OCI-LY1 (cell line): ENCODE results near the gene KIF2B.

ENCODE experiments used
- EZH2 ChIP-seq: fragments of 200-600 bp; sonication (generic), shearing (Covaris generic); IDR thresholded peaks from 2 replicates; pipeline ENCODE4 v1.8.0; 2017; ENCODE audit warnings: borderline replicate concordance, mixed run types, mild to moderate bottlenecking, antibody characterized with exemption, low read length, moderate library complexity, mixed read lengths
- TF ChIP-seq, protein P1 (sequence below): fragments of 200-600 bp; sonication (generic), shearing (Covaris generic); IDR thresholded peaks from 2 replicates; pipeline ENCODE4 v1.5.1; 2017; ENCODE audit warnings: mild to moderate bottlenecking, antibody characterized with exemption, low read length, moderate library complexity, mixed read lengths

DNA sequence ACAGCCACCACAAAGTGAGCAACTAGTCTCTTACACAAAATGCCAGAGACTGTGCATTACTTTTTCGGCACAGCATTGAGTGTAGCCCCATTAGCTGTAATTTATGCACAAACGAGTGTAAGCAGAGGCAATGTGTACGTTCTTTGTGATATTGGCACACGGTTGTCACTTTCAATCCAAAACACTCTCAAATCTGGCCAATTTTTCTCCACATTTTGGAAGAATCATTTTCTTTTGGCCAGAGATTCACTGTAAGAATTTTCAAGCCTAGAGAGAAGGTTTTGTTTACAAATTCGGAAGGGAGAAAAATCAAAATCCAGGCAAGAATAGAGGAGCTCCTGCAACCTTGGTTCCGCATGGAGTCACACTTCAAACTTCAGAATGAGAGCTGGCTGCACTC, 15.4 kb upstream of the KIF2B start:
- TF ChIP-seq, protein P1, sequence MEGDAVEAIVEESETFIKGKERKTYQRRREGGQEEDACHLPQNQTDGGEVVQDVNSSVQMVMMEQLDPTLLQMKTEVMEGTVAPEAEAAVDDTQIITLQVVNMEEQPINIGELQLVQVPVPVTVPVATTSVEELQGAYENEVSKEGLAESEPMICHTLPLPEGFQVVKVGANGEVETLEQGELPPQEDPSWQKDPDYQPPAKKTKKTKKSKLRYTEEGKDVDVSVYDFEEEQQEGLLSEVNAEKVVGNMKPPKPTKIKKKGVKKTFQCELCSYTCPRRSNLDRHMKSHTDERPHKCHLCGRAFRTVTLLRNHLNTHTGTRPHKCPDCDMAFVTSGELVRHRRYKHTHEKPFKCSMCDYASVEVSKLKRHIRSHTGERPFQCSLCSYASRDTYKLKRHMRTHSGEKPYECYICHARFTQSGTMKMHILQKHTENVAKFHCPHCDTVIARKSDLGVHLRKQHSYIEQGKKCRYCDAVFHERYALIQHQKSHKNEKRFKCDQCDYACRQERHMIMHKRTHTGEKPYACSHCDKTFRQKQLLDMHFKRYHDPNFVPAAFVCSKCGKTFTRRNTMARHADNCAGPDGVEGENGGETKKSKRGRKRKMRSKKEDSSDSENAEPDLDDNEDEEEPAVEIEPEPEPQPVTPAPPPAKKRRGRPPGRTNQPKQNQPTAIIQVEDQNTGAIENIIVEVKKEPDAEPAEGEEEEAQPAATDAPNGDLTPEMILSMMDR, result no peak
- no peak for TF ChIP-seq EZH2
